ENCODE measurements around the gene USP6NL. TPM values are rescaled to one million over a fixed set of nuclear protein-coding genes. Genes with fewer than 3 reads are reported as not detected.

USP6NL gene
- total RNA-seq, 4 donors from 2014 or later, result 13.2 to 24.6 (median 19.4) TPM

DNA sequence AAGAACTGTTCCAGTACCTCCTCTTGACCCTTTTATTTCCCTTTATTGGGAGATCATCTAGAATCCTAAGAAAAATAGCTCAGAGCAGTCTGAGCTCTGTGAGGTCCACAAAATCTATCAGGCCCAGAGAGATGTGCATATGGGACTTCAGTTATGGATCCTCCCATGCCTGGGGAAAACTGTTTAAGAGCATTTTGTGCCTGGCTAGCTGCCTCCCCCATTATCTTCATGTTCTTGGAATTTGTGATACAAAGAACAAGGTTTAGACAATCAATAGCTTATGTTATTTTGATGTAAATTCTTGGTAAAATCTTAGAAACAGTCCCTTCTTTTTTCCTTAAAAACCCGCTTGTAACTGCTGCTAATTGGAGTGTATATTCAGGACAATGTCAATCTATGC, 75.2 kb downstream of the USP6NL start:
- TF ChIP-seq, protein P1, sequence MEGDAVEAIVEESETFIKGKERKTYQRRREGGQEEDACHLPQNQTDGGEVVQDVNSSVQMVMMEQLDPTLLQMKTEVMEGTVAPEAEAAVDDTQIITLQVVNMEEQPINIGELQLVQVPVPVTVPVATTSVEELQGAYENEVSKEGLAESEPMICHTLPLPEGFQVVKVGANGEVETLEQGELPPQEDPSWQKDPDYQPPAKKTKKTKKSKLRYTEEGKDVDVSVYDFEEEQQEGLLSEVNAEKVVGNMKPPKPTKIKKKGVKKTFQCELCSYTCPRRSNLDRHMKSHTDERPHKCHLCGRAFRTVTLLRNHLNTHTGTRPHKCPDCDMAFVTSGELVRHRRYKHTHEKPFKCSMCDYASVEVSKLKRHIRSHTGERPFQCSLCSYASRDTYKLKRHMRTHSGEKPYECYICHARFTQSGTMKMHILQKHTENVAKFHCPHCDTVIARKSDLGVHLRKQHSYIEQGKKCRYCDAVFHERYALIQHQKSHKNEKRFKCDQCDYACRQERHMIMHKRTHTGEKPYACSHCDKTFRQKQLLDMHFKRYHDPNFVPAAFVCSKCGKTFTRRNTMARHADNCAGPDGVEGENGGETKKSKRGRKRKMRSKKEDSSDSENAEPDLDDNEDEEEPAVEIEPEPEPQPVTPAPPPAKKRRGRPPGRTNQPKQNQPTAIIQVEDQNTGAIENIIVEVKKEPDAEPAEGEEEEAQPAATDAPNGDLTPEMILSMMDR (IDR thresholded peaks at IDR 0.05; ENCODE audit: low read depth), result no peak

DNA sequence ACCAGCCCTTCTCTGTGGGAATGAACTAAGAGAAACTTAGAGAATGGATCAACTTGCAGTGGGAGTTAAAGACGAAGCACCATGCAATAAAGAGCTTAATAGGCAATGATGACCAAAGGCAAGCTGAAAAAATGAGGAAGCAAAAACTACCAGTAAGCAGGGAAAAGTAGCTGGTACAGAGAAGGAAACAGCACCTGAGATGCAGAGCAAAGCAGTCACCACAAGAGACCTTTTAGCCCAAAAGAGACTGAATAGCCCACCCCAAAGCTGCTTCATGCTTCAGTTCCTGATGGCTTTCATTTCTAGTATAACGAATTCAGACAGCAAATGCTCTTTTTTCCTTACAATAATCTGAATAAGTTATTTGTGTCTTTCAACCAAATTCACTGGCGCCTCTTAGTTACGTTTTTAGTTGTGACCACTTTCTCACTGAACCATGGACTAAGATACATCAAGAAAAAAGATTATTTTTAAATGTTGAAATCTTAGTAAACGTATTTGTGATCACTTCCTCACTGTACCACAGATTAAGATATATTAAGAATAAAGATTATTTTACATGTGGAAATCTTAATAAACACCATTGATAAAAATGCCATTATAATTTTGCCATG, 76.0 kb downstream of the USP6NL start:
- TF ChIP-seq, protein P1 (IDR thresholded peaks at IDR 0.05; ENCODE audit: low read depth), result no peak

DNA sequence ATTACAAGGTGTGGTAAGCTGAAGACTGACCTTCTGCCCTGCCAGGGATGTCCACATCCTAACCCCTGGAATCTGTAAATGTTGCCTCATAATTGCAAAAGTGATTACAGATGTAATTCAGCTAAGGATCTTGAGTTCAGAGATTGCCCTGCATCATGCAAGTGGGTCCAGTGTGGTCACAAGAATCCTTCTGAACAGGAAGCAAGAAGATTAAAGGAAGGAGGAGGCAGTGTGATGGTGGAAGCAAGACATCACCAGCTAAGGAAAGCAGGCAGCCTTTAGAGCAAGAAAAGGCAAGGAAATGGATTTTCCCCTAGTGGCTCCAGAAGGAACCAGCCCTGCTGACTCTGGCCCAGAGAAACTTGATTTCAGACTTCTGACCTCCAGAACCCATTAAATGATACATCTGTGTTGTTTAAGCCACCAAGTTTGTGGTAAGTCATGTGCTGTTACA, 78.1 kb downstream of the USP6NL start:
- TF ChIP-seq, protein P1 (IDR thresholded peaks at IDR 0.05; ENCODE audit: low read depth), result no peak

DNA sequence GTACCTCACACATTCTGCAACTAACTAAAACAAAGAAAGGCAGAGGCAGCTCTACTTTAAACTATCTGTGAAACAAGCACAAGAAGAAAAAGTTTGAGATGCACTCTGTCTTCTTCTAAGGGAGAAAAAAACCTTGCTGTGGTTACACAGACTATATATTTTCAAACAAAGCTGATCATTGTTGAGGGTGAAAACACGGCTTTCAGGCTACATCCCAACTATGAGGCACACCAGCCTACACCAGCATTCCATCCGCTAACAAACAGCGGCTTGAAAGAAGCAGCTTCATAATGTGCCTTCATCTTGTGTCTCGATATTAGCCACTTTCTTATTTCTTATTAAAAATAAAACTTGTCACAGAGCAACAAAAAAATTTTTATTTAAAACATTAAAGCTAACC, 79.1 kb downstream of the USP6NL start:
- TF ChIP-seq, protein P1 (IDR thresholded peaks at IDR 0.05; ENCODE audit: low read depth), result no peak

DNA sequence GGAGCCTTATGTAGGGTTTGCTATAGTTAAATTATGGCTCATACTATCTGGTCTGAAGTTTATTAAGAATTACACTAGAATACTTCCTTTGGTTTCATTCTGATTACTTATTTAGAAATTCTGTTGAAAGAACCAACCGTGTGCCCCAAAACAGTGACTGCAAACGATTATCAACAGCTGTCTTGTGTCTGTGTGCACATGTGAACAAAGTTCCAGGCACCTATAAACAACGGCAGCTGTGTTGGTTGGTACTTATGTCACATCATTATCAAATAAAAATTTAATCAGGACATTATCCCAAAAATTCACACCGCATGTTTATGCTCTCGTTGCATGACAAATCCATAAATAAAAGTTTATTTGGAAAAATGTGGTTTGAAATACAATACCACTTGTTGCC, 80.6 kb downstream of the USP6NL start:
- TF ChIP-seq, protein P1 (IDR thresholded peaks at IDR 0.05; ENCODE audit: low read depth), result no peak

DNA sequence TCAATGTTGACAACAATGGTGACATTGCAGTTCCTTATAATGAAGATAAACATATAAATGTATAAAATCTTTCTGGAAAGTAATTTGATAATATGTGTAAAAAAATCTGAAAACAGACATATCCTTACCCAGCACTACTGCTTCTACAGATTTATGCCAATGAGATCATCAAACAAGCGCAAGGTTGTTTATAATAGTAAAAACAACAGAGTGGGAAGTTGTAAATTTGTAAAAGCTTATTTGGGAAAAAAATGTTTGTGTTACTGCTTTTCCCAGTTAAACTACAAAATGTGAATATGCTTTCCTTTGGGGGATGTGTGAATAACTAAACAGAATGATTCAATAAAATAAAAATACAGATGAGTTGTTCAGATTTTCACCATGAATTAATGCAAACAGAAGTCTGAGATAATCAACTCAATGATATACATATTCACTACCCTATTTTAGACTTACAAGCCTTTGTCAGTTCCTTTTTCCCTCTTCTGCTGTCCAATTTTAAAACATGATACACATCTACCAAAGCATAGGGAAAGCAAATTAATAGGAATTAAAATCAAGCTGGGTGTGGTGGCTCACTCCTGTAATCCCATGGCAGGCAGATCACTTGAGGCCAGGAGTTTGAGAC, 82.1 kb downstream of the USP6NL start:
- TF ChIP-seq, protein P1 (IDR thresholded peaks at IDR 0.05; ENCODE audit: low read depth), result no peak

DNA sequence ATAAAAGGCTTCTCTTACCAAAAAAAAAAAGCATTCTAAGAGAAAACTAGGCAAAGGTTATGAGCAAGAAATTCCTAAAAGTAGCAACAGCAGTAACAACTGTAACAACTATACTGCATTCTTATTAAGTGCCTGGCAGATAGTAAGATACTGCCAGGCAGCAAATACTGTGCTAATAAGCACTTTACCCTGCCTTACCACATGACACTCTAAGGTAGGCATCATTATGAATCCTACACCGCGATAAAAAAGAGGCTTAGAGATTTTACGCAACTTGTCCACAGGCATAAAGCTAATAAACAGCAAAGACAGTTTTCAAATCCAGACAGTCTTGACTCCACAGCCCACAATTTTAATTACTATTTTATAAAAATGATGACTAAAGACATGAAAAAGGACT, 83.2 kb downstream of the USP6NL start:
- TF ChIP-seq, protein P1 (IDR thresholded peaks at IDR 0.05; ENCODE audit: low read depth), result no peak
